H1 (cell line): ENCODE data around the gene KRT12.

Experiments used
- POLR2A ChIP-seq, 2 experiments: IDR thresholded peaks; 1 replicate in 1 of 2; 2 replicates in 1 of 2; pipeline ENCODE4 v1.6.1; 2011; ENCODE audit warnings: low read depth in 2 of 2, low read length in 2 of 2, mild to moderate bottlenecking in 2 of 2; ENCODE audit errors: control extremely low read depth in 1 of 2
- POLR2AphosphoS5 ChIP-seq: IDR thresholded peaks from 2 replicates; pipeline ENCODE4 v1.6.1; 2011; ENCODE audit warnings: low read depth, low read length
- SUZ12 ChIP-seq: fragments of 200-600 bp; sonication (generic); IDR thresholded peaks from 2 replicates; pipeline ENCODE4 v1.6.1; 2012; ENCODE audit warnings: mild to moderate bottlenecking, inconsistent platforms, low read length, moderate library complexity, mixed read lengths
- TF ChIP-seq, protein P1 (sequence below), 3 experiments: IDR thresholded peaks; 1 replicate in 2 of 3; 2 replicates in 1 of 3; pipeline versions ENCODE4 v1.5.1 to v1.6.1; 2011; ENCODE audit warnings: low read length in 3 of 3, mild to moderate bottlenecking in 3 of 3, inconsistent platforms in 2 of 3, low read depth in 1 of 3, moderate library complexity in 1 of 3; ENCODE audit not compliant: insufficient read depth in 1 of 3; ENCODE audit errors: control extremely low read depth in 1 of 3

- TF ChIP-seq POLR2A (IDR thresholded peaks at IDR 0.05; ENCODE audit: control extremely low read depth in 1 of 2, low read depth in 2 of 2, low read length in 2 of 2), result no peak
- no peak for TF ChIP-seq POLR2AphosphoS5
- TF ChIP-seq SUZ12, result no peak
- TF ChIP-seq, protein P1, sequence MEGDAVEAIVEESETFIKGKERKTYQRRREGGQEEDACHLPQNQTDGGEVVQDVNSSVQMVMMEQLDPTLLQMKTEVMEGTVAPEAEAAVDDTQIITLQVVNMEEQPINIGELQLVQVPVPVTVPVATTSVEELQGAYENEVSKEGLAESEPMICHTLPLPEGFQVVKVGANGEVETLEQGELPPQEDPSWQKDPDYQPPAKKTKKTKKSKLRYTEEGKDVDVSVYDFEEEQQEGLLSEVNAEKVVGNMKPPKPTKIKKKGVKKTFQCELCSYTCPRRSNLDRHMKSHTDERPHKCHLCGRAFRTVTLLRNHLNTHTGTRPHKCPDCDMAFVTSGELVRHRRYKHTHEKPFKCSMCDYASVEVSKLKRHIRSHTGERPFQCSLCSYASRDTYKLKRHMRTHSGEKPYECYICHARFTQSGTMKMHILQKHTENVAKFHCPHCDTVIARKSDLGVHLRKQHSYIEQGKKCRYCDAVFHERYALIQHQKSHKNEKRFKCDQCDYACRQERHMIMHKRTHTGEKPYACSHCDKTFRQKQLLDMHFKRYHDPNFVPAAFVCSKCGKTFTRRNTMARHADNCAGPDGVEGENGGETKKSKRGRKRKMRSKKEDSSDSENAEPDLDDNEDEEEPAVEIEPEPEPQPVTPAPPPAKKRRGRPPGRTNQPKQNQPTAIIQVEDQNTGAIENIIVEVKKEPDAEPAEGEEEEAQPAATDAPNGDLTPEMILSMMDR (IDR thresholded peaks at IDR 0.05; ENCODE audit: control extremely low read depth in 1 of 3, insufficient read depth in 1 of 3, low read depth in 1 of 3, low read length in 3 of 3), result no peak
These were observed at the start of gene KRT12 for GRCh38 chr17:40866838-40867237.
